GF-D8 (cell line): ENCODE data around the gene MYH16.
A peak's percentile ranks its signal among the peaks of the same experiment; 100 is the strongest.
"Not testable (repeated sequence)": the region's sequence is repeated elsewhere in the genome, so short reads cannot be mapped to it uniquely, and the experiment has no call there.

Experiments
- DNase-seq: peaks from one replicate; lab custom pipeline; 2025; lab: John Stamatoyannopoulos, UW

The MYH16 gene

GRCh38 chr7:99305473-99306260, 33.0 kb downstream of the MYH16 start:
- DNase-seq = no peak

DNA sequence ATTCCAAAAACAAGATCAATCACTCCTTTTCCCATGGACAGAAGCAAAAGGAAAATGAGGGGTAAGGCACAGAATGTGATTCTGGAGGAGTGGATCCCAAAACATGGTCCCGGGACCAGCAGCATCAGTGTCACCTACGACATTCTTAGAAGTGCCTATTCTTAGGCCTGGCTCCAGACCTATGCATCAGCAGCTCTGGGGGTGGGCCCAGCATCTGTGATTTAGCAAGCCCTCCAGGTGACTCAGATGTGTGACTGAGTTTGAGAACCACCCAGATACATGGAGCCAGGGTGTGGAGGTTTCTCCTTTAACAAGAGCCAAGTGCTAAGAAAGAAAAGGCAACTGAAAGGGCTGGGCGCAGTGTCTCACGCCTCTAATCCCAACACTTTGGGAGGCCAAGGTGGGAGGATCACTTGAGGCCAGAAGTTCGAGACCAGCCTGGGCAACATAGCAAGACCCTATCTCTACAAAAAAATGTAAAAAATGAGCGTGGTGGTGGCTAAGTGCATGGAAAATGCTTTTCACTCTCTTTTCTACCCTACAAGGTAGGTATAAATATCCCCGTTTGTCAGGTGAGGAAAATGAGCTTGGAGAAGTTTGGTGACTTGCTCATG, 35.9 kb downstream of the MYH16 start:
- no peak for DNase-seq

DNA sequence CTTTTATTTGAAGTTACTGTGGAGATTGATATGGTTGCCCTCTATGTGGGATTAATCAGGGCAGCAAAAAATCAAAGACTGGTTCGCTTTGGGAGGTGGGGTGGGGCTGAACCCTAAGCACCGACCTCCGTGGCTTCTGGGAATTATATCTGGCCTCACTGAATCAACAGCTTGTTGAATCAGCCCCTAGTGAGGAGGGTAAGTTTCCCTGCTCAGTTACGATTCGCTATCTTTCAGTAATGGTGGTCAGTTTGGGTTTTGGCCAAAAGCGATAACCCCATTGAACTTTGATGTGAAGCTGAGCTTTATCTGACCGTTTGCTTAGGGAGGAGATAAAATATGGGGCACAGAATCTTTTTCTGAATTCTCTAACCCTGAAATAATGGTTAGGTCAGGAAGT, 36.5 kb downstream of the MYH16 start:
- DNase-seq = no peak

DNA sequence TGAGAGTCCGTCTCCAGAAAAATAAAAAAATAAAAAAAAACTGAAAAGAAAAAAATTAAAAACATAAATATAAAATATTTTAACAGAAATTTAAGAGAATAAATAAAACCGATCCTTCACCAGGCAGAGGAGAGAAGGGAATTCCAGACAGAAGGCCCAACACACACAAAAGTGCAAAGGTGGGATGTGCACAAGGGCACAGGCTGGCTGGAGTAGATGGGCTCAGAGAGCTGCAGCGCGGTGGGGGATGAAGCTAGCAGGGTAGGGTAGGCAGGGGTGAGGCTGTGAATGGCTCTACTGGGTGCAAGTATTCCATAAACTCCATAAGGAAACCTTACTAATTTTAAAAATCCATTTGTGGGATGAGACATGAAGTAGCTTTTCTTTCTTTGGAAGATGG, 37.4 kb downstream of the MYH16 start:
- DNase-seq = no peak

- no peak for DNase-seq
Measured at GRCh38 chr7:99311702-99312101, 39.1 kb downstream of the MYH16 start.

GRCh38 chr7:99312316-99313203, 39.9 kb downstream of the MYH16 start:
- no peak for DNase-seq

DNA sequence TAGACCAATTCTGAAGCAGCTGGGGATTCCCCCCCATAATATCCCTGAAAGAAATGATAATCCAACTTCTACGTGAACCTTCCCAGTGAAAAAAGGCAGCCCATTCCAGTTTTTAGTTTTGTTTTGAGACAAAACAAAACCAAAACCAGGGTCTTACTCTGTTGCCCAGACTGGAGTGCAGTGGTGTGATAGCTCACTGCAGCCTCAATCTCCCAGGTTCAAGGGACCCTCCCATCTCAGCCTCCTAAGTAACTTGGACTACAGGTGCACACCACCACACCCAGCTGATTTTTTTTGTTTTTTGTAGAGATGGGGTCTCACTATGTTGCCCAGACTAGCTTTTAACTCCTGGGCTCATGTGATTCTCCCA, 40.5 kb downstream of the MYH16 start:
- no peak for DNase-seq

DNA sequence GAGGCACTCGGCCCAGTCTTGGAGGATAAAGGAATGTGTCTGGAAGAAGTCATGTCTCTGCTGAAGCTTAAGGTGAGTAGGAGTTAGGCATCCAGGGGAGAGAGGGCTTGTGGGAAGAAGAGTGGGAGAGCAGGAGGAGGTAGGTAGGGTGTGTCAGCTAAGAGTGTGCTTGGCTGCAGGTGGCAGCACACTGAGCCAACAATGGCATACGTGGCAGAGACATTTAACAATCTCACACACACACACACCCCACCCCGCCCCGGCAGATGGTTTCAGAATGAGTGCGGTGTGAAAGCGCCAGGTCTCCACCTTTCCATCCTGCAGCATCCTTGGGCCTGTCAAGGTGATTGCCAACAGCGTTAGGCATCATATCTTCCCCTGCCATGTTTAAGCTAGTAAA, 41.9 kb downstream of the MYH16 start:
- no peak for DNase-seq

GRCh38 chr7:99320371-99320770, 47.7 kb downstream of the MYH16 start:
- DNase-seq = no peak

DNA sequence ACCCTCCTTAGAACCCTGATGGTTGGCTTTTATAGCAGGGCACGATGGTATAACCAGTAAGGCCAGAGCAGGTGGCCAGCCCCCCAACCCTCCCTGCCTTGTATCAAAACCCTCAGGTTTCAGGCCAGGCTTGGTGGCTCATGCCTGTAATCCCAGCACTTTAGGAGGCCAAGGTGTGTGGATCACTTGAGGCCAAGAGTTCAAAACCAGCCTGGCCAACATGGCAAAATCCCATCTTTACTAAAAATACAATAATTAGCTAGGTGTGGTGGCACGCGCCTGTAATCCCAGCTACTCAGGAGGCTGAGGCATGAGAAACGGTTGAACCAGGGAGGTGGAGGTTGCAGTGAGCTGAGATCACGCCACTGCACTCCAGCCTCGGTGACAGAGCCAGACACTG, 50.0 kb downstream of the MYH16 start:
- not testable (repeated sequence) for DNase-seq

GRCh38 chr7:99324559-99324958, 51.9 kb downstream of the MYH16 start:
- DNase-seq = no peak

GRCh38 chr7:99325001-99325493, 52.4 kb downstream of the MYH16 start:
- DNase-seq = no peak

GRCh38 chr7:99325592-99326407, 53.2 kb downstream of the MYH16 start, which contains the start of gene ARPC1A:
Gene ARPC1A, plus strand, starts transcription at chr7:99325898. Its CDS starts 7,456 bp downstream, at chr7:99333354.
- DNase-seq = peak; percentile 81

DNA sequence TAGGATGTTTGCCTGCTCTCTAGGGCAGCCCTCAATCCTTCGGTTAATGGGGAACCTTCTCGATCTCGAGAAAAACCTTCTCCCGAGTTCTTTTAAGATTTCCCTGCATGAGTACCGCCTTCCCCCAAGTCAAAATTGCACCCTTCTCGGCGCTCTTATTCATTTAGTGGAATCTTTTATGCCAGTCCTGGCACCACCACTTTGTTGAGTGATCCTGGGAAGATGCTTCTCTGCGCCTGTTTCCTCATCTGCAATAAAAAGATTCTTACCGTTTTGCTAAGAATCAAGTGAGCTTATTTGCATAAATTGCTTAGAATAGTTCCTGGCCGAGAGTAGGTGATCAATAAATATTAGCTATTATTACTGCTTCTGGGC, 53.8 kb downstream of the MYH16 start:
- DNase-seq = no peak

GRCh38 chr7:99330314-99330961, 57.8 kb downstream of the MYH16 start:
- peak; percentile 97 for DNase-seq

- no peak for DNase-seq
Measured at GRCh38 chr7:99331002-99331401, 58.4 kb downstream of the MYH16 start.

GRCh38 chr7:99339595-99339994, 67.0 kb downstream of the MYH16 start:
- DNase-seq = no peak

- no peak for DNase-seq
Measured at GRCh38 chr7:99340659-99341058, 68.0 kb downstream of the MYH16 start.

DNA sequence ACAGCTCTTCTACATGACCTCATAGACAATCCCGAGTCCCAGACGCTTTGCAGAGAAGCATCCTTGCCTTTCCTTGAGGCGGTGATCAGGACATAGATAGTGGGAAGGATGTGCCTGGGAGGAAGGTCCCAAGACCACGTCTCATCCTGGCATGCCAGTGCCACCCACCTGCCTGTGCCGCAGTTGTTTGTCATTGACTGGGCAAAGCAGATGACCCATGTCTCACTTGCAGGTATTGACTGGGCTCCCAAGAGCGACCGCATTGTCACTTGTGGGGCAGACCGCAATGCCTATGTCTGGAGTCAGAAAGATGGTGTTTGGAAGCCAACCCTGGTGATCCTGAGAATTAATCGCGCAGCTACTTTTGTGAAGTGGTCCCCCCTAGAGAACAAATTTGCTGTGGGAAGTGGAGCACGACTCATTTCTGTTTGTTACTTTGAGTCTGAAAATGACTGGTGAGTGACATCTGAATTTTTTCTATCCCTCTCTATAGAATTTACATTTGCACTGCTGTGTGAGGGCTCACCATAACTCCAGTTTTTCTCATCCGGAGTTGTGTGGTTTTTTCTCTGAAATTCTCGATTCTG, 71.5 kb downstream of the MYH16 start:
- DNase-seq = no peak

DNA sequence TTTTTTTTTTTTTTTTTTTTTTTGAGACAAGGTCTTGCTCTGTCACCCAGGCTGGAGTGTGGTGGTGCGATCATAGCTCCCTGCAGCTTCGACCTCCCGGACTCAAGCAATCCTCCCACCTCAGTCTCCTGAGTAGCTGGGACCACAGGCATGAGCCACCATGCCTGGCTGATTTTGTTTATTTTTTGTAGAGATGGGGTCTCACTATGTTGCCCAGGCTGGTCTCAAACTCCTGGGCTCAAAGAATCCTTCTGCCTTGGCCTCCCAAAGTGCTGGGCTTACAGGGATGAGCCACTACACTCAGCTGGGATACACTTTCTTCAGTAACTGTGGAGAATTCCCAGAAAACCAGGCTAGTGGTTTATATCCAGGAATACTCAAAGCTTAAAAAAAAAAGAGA, 78.0 kb downstream of the MYH16 start:
- not testable (repeated sequence) for DNase-seq

GRCh38 chr7:99352247-99352646, 79.6 kb downstream of the MYH16 start:
- DNase-seq = no peak
